GM23248 (cell line): Measurements from ENCODE around the gene OR52R1. TPM values are rescaled to one million over a fixed set of nuclear protein-coding genes. Genes with fewer than 3 reads are reported as not detected.
"Not testable (repeated sequence)": the region's sequence is repeated elsewhere in the genome, so short reads cannot be mapped to it uniquely, and the experiment has no call there.

Experiments used
- DNase-seq: peaks from one replicate; pipeline ENCODE4 v3.0.0-alpha.2; 2015
- H2AFZ ChIP-seq: fragments of 200-600 bp; sonication (generic); 2 replicates; pipeline ENCODE4 v1.6.1; 2016; ENCODE audit warnings: antibody characterized with exemption
- H3F3A ChIP-seq: fragments of 200-600 bp; sonication (generic); 2 replicates; pipeline ENCODE4 v1.6.1; 2016; ENCODE audit warnings: mild to moderate bottlenecking, antibody characterized with exemption, mixed run types; ENCODE audit not compliant: insufficient read depth
- H3K27ac ChIP-seq: fragments of 200-600 bp; sonication (generic); 2 replicates; pipeline ENCODE4 v1.5.1; 2016; ENCODE audit warnings: mild to moderate bottlenecking
- H3K27me3 ChIP-seq: fragments of 200-600 bp; sonication (generic); replicated peaks from 2 replicates; pipeline ENCODE4 v1.6.1; 2016; ENCODE audit warnings: mild to moderate bottlenecking; ENCODE audit not compliant: insufficient read depth
- H3K36me3 ChIP-seq: fragments of 200-600 bp; sonication (generic); 2 replicates; pipeline ENCODE4 v1.6.1; 2016; ENCODE audit warnings: low read depth, mild to moderate bottlenecking
- H3K4me1 ChIP-seq: fragments of 200-600 bp; sonication (generic); 2 replicates; pipeline ENCODE4 v1.6.1; 2016; ENCODE audit warnings: mild to moderate bottlenecking; ENCODE audit not compliant: insufficient read depth
- H3K4me2 ChIP-seq: fragments of 200-600 bp; sonication (generic); one replicate; pipeline ENCODE4 v1.6.1; 2016; ENCODE audit warnings: mild to moderate bottlenecking; ENCODE audit not compliant: unreplicated experiment
- H3K4me3 ChIP-seq: fragments of 200-600 bp; sonication (generic); 2 replicates; pipeline ENCODE4 v1.5.1; 2016; ENCODE audit warnings: mild to moderate bottlenecking
- H3K79me2 ChIP-seq: fragments of 200-600 bp; sonication (generic); 2 replicates; pipeline ENCODE4 v1.6.1; 2016; ENCODE audit warnings: mild to moderate bottlenecking; ENCODE audit not compliant: insufficient read depth
- H3K9ac ChIP-seq: fragments of 200-600 bp; sonication (generic); 2 replicates; pipeline ENCODE4 v1.6.1; 2016; ENCODE audit warnings: mild to moderate bottlenecking
- H3K9me2 ChIP-seq: fragments of 200-600 bp; sonication (generic); 2 replicates; pipeline ENCODE4 v1.6.1; 2016; ENCODE audit warnings: mixed run types, mild to moderate bottlenecking, moderate library complexity; ENCODE audit not compliant: insufficient read depth
- H3K9me3 ChIP-seq: fragments of 200-600 bp; sonication (generic); one replicate; pipeline ENCODE4 v1.6.1; 2017; ENCODE audit warnings: low read depth
- H4K20me1 ChIP-seq: fragments of 200-600 bp; sonication (generic); 2 replicates; pipeline ENCODE4 v1.6.0; 2016; ENCODE audit not compliant: insufficient read depth
- EZH2 ChIP-seq: fragments of 200-600 bp; sonication (generic); IDR thresholded peaks from 2 replicates; pipeline ENCODE4 v1.6.1; 2018; ENCODE audit warnings: antibody characterized with exemption, mild to moderate bottlenecking; ENCODE audit not compliant: insufficient read depth, poor library complexity, severe bottlenecking
- EZH2phosphoT487 ChIP-seq: fragments of 200-600 bp; sonication (generic); IDR thresholded peaks from 2 replicates; pipeline ENCODE4 v1.6.1; 2018; ENCODE audit warnings: antibody characterized with exemption, moderate library complexity, mild to moderate bottlenecking, low read depth; ENCODE audit not compliant: insufficient read depth
- WGBS, 2 experiments: methylation state at CpG; one replicate each; pipeline ENCODE4 v1.1.6; 2015 to 2017; ENCODE audit warnings: low lambda C conversion rate in 2 of 2, low coverage in 1 of 2; ENCODE audit errors: missing lambda C conversion rate in 2 of 2; 5-methylcytosine and 5-hydroxymethylcytosine counted together
- in situ Hi-C: fragments of 300-500 bp; cut with MboI; formaldehyde crosslinking; loops from 2 replicates; pipeline ENCODE4 v1.15.0; 2020
- polyA plus RNA-seq: library from polyadenylated mRNA; unstranded; fragments of >200 nt; fragmentation: Nextera tagmentation; extraction: Ambion mirVana; gene quantifications from 2 replicates; pipeline ENCODE4 v1.2.1, GENCODE V29; 2016
- total RNA-seq: library from RNA; depleted of rRNA; stranded (reverse); fragments of >200 nt; shearing (Covaris generic); gene quantifications from 2 replicates; pipeline ENCODE4 v1.2.3, GENCODE V29; 2014

Gene OR52R1
- total and polyA plus RNA-seq, 2 experiments from 2014 or later: not detected

DNA sequence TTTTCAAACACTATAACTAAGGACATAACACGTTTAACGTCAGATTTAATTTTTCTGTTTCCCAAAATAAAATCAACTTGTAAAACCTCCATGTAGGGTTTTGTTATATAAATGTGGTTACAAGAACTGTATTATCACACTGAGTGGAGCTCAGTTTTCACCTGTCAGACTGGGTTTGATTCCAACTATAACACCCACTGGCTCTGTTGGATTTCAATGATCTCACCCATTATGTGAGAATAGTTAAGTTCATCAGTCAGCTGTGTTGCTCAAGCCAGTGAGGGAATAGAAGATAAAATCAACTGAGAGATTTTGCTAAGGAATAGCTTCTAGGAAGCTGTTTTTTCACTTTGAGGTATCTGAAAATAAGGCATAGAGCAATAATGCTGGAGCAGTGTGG lies 5.1 kb upstream of the OR52R1 start:
- Histone ChIP-seq H3K27ac (no peak overlapping the region), H3K4me1 (no peaks in the 10 kb centered on the region), H2AFZ (no peak overlapping the region), H3F3A (no peaks in the 10 kb centered on the region), H3K9me3 (no peaks in the 10 kb centered on the region), H3K36me3 (no peaks in the 10 kb centered on the region), H3K4me2 (no peak overlapping the region), H4K20me1 (no peaks in the 10 kb centered on the region), H3K27me3 (no peaks in the 10 kb centered on the region), H3K4me3 (no peak overlapping the region), H3K9ac (no peak overlapping the region), H3K9me2 (no peaks in the 10 kb centered on the region), H3K79me2 (no peaks in the 10 kb centered on the region)
- DNase-seq: no peak
- TF ChIP-seq EZH2phosphoT487 (no peak), EZH2 (no peak)
- 45 to 75% methylated on average over 2 of the region's 2 CpGs for WGBS, 2 experiments
- in situ Hi-C loops: no loop called here

- Histone ChIP-seq H3K36me3 (no peaks in the 10 kb centered on the region), H3K27ac (no peak overlapping the region), H3K4me3 (no peak overlapping the region), H2AFZ (no peak overlapping the region), H3F3A (no peaks in the 10 kb centered on the region), H3K9ac (no peak overlapping the region), H3K9me2 (no peaks in the 10 kb centered on the region), H3K79me2 (no peaks in the 10 kb centered on the region), H3K4me2 (no peak overlapping the region), H3K9me3 (no peaks in the 10 kb centered on the region), H3K4me1 (no peaks in the 10 kb centered on the region), H4K20me1 (no peaks in the 10 kb centered on the region), H3K27me3 (no peaks in the 10 kb centered on the region)
- in situ Hi-C loops: no loop called here
- WGBS, 2 experiments: 20 to 22% methylated on average over 1 of the region's 1 CpG
- TF ChIP-seq EZH2phosphoT487 (no peak), EZH2 (no peak)
- no peak for DNase-seq
These were observed 4.3 kb upstream of the OR52R1 start for GRCh38 chr11:4808476-4808875.

GRCh38 chr11:4801316-4801715 lies 2.9 kb downstream of the OR52R1 start:
- DNase-seq, H3K27ac ChIP-seq, H3K4me2 ChIP-seq, H3K9ac ChIP-seq, H3F3A ChIP-seq, H3K79me2 ChIP-seq, H3K9me3 ChIP-seq, H3K9me2 ChIP-seq, H2AFZ ChIP-seq, H3K4me3 ChIP-seq, H3K36me3 ChIP-seq, in situ Hi-C loops, H3K27me3 ChIP-seq, H4K20me1 ChIP-seq, H3K4me1 ChIP-seq: not testable (repeated sequence)
- WGBS, 2 experiments: 34 to 35% methylated on average over 5 of the region's 5 CpGs

- no peak for DNase-seq
- in situ Hi-C loops: no loop called here
These were observed 5.6 kb downstream of the OR52R1 start for GRCh38 chr11:4798427-4799183.

GRCh38 chr11:4797206-4797605 lies 7.0 kb downstream of the OR52R1 start:
- no peak overlapping the region for H2AFZ ChIP-seq
- H4K20me1 ChIP-seq: no peaks in the 10 kb centered on the region
- no peaks in the 10 kb centered on the region for H3K9me3 ChIP-seq
- H3K36me3 ChIP-seq: no peaks in the 10 kb centered on the region
- H3K27me3 ChIP-seq: no peaks in the 10 kb centered on the region
- in situ Hi-C loops: no loop called here
- no peak overlapping the region for H3K9ac ChIP-seq
- H3F3A ChIP-seq: no peaks in the 10 kb centered on the region
- TF ChIP-seq EZH2 (no peak), EZH2phosphoT487 (no peak)
- 0 to 4% methylated on average over 2 of the region's 2 CpGs for WGBS, 2 experiments
- H3K4me2 ChIP-seq: no peak overlapping the region
- H3K9me2 ChIP-seq: no peaks in the 10 kb centered on the region
- DNase-seq: no peak
- H3K79me2 ChIP-seq: no peaks in the 10 kb centered on the region
- no peak overlapping the region for H3K27ac ChIP-seq
- no peaks in the 10 kb centered on the region for H3K4me1 ChIP-seq
- no peak overlapping the region for H3K4me3 ChIP-seq

More at GRCh38 chr11:4798427-4799183, 5.6 kb downstream of the OR52R1 start:
- WGBS, 2 experiments: 7 to 9% methylated on average over 6 of the region's 6 CpGs
- Histone ChIP-seq H3F3A (no peaks in the 10 kb centered on the region), H3K4me2 (no peak overlapping the region), H4K20me1 (no peaks in the 10 kb centered on the region), H3K9me3 (no peaks in the 10 kb centered on the region), H3K9me2 (no peaks in the 10 kb centered on the region), H2AFZ (no peak overlapping the region), H3K4me1 (no peaks in the 10 kb centered on the region), H3K79me2 (no peaks in the 10 kb centered on the region), H3K27ac (no peak overlapping the region), H3K4me3 (no peak overlapping the region), H3K36me3 (no peaks in the 10 kb centered on the region), H3K27me3 (no peaks in the 10 kb centered on the region), H3K9ac (no peak overlapping the region)
- TF ChIP-seq EZH2: no peak
- TF ChIP-seq EZH2phosphoT487: no peak
